ENCODE results near the gene P2RX7.

- no peak for TF ChIP-seq CTCF (IDR thresholded peaks at IDR 0.05; ENCODE audit: borderline replicate concordance, extremely low read depth, low read length, poor library complexity, severe bottlenecking)
- TF ChIP-seq EZH2 (IDR thresholded peaks at IDR 0.05; ENCODE audit: borderline replicate concordance, low read depth, low read length, severe bottlenecking), result no peak
Observed at GRCh38 chr12:121184984-121185889, 52.6 kb downstream of the P2RX7 start.

Data from DND-41 (cell line).